Gastroesophageal sphincter (tissue), 3 donors: ENCODE measurements around the gene MIOS.

Experiments
- POLR2A ChIP-seq, 2 donors: fragments of 450-650 bp; IDR thresholded peaks; one replicate each; pipeline ENCODE4 v1.6.1; 2017; ENCODE audit warnings: antibody characterized with exemption in 2 of 2, mild to moderate bottlenecking in 2 of 2, moderate library complexity in 1 of 2
- TF ChIP-seq, protein P1 (sequence below), 4 experiments: fragments of 200-600 bp in 2 of 4; fragments of 450-650 bp in 2 of 4; sonication (generic) in 1 of 4; IDR thresholded peaks; one replicate each; pipeline ENCODE4 v1.5.1; 2017 to 2019; ENCODE audit warnings: antibody characterized with exemption in 4 of 4, mild to moderate bottlenecking in 2 of 4, moderate library complexity in 2 of 4

- TF ChIP-seq, protein P1, sequence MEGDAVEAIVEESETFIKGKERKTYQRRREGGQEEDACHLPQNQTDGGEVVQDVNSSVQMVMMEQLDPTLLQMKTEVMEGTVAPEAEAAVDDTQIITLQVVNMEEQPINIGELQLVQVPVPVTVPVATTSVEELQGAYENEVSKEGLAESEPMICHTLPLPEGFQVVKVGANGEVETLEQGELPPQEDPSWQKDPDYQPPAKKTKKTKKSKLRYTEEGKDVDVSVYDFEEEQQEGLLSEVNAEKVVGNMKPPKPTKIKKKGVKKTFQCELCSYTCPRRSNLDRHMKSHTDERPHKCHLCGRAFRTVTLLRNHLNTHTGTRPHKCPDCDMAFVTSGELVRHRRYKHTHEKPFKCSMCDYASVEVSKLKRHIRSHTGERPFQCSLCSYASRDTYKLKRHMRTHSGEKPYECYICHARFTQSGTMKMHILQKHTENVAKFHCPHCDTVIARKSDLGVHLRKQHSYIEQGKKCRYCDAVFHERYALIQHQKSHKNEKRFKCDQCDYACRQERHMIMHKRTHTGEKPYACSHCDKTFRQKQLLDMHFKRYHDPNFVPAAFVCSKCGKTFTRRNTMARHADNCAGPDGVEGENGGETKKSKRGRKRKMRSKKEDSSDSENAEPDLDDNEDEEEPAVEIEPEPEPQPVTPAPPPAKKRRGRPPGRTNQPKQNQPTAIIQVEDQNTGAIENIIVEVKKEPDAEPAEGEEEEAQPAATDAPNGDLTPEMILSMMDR (IDR thresholded peaks at IDR 0.05) = no peak
- TF ChIP-seq POLR2A (IDR thresholded peaks at IDR 0.05) = no peak
Measured at GRCh38 chr7:7562736-7563135, 3.9 kb upstream of the MIOS start.
